Thyroid gland (tissue), 4 donors: ENCODE results near the gene LAMA4. TPM values are rescaled to one million over a fixed set of nuclear protein-coding genes. Genes with fewer than 3 reads are reported as not detected.

Source experiments
- DNase-seq, 2 donors: peaks; one replicate each; pipeline ENCODE4 v3.0.0-alpha.2; 2019
- H3K27ac ChIP-seq, 3 donors: fragments of 200-600 bp; sonication (generic); 1 replicate in 2 of 3; 2 replicates in 1 of 3; pipeline ENCODE4 v1.5.1; 2016 to 2019; ENCODE audit warnings: mild to moderate bottlenecking in 1 of 3, moderate library complexity in 1 of 3
- H3K27me3 ChIP-seq: fragments of 200-600 bp; sonication (generic); one replicate; pipeline ENCODE4 v1.5.1; 2019
- H3K36me3 ChIP-seq, 2 donors: fragments of 200-600 bp; sonication (generic); one replicate each; pipeline ENCODE4 v1.5.1; 2016 to 2019
- H3K4me1 ChIP-seq, 2 donors: fragments of 200-600 bp; sonication (generic); one replicate each; pipeline ENCODE4 v1.5.1; 2017 to 2019
- H3K4me3 ChIP-seq, 3 donors: fragments of 200-600 bp; sonication (generic); replicated peaks in 1 of 3; 1 replicate in 2 of 3; 2 replicates in 1 of 3; pipeline ENCODE4 v1.5.1; 2016; ENCODE audit warnings: mild to moderate bottlenecking in 1 of 3
- H3K9me3 ChIP-seq: fragments of 200-600 bp; sonication (generic); one replicate; pipeline ENCODE4 v1.5.1; 2017
- POLR2A ChIP-seq, 2 donors: fragments of 450-650 bp; IDR thresholded peaks; one replicate each; pipeline ENCODE4 v1.6.1; 2017; ENCODE audit warnings: antibody characterized with exemption in 2 of 2, mild to moderate bottlenecking in 2 of 2, moderate library complexity in 1 of 2
- WGBS, 2 donors: methylation state at CpG; one replicate each; pipeline ENCODE4 v1.1.5; 2017; 5-methylcytosine and 5-hydroxymethylcytosine counted together
- intact Hi-C: fragments of 100-400 bp; cut with DNase I; formaldehyde crosslinking; loops from one replicate; pipeline ENCODE4 v1.15.1; 2023
- total RNA-seq, 4 donors: library from RNA; depleted of rRNA; stranded (reverse); fragments of >200 nt; gene quantifications; one replicate each; pipeline ENCODE4 v1.2.3, GENCODE V29; 2016
- TF ChIP-seq, protein P1 (sequence below), 6 experiments: fragments of 200-600 bp in 3 of 6; fragments of 450-650 bp in 3 of 6; sonication (generic) in 3 of 6; IDR thresholded peaks; one replicate each; pipeline ENCODE4 v1.5.1; 2016 to 2019; ENCODE audit warnings: antibody characterized with exemption in 6 of 6, mild to moderate bottlenecking in 2 of 6, inconsistent platforms in 1 of 6, moderate library complexity in 1 of 6

LAMA4 gene
- total RNA-seq, 4 donors from 2014 or later = 29.9 to 40.0 (median 35.3) TPM

DNA sequence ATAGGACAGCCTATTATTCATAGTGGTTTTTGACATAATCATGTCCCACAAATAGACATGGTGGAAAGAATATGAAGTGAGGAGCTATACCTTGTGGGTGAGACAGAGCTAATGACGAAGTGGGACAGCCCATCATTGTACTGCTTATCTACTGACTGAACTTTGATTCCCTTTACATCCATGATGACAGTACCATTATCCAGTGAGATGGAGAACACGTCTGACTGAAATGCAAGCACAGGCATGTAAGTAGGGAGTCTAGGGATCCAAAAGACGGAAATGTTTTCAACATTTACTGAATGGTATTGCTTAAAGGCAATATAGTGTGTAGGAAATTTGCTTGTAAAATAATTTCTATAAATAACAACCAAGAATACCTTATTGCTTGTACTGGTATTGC, 123.5 kb downstream of the LAMA4 start:
- Histone ChIP-seq H3K36me3 (no peaks in the 10 kb centered on the region), H3K4me1 (no peaks in the 10 kb centered on the region), H3K27ac (no peak overlapping the region), H3K4me3 (no peak overlapping the region), H3K27me3 (no peaks in the 10 kb centered on the region), H3K9me3 (no peaks in the 10 kb centered on the region)
- intact Hi-C loops = no loop called here
- no peak for DNase-seq
- TF ChIP-seq, protein P1, sequence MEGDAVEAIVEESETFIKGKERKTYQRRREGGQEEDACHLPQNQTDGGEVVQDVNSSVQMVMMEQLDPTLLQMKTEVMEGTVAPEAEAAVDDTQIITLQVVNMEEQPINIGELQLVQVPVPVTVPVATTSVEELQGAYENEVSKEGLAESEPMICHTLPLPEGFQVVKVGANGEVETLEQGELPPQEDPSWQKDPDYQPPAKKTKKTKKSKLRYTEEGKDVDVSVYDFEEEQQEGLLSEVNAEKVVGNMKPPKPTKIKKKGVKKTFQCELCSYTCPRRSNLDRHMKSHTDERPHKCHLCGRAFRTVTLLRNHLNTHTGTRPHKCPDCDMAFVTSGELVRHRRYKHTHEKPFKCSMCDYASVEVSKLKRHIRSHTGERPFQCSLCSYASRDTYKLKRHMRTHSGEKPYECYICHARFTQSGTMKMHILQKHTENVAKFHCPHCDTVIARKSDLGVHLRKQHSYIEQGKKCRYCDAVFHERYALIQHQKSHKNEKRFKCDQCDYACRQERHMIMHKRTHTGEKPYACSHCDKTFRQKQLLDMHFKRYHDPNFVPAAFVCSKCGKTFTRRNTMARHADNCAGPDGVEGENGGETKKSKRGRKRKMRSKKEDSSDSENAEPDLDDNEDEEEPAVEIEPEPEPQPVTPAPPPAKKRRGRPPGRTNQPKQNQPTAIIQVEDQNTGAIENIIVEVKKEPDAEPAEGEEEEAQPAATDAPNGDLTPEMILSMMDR (IDR thresholded peaks at IDR 0.05) = no peak
- no peak for TF ChIP-seq POLR2A (IDR thresholded peaks at IDR 0.05)
- WGBS, 2 donors = 87 to 88% methylated on average over 3 of the region's 3 CpGs

GRCh38 chr6:112128208-112128607, 126.2 kb downstream of the LAMA4 start:
- no peaks in the 10 kb centered on the region for H3K4me1 ChIP-seq
- no peaks in the 10 kb centered on the region for H3K27me3 ChIP-seq
- H3K9me3 ChIP-seq = no peaks in the 10 kb centered on the region
- no peak overlapping the region for H3K4me3 ChIP-seq
- WGBS, 2 donors = 93 to 95% methylated on average over 5 of the region's 5 CpGs
- TF ChIP-seq, protein P1 (IDR thresholded peaks at IDR 0.05) = no peak
- TF ChIP-seq POLR2A (IDR thresholded peaks at IDR 0.05) = no peak
- intact Hi-C loops = no loop called here
- H3K27ac ChIP-seq = no peak overlapping the region
- H3K36me3 ChIP-seq = no peaks in the 10 kb centered on the region
- DNase-seq = no peak

- H3K4me1 ChIP-seq = no peaks in the 10 kb centered on the region
- no peak overlapping the region for H3K4me3 ChIP-seq
- DNase-seq = no peak
- no peaks in the 10 kb centered on the region for H3K27me3 ChIP-seq
- H3K36me3 ChIP-seq = peaks cover 0 to 9% of the 10 kb centered on the region in 2 donors
- no peaks in the 10 kb centered on the region for H3K9me3 ChIP-seq
- TF ChIP-seq POLR2A (IDR thresholded peaks at IDR 0.05) = no peak
- TF ChIP-seq, protein P1 (IDR thresholded peaks at IDR 0.05) = no peak
- no peak overlapping the region for H3K27ac ChIP-seq
- 95 to 100% methylated on average over 1 of the region's 1 CpG for WGBS, 2 donors
- intact Hi-C loops = no loop called here
Measured at GRCh38 chr6:112123982-112124381, 130.4 kb downstream of the LAMA4 start.

- DNase-seq = no peak
- Histone ChIP-seq H3K27me3 (no peaks in the 10 kb centered on the region), H3K4me3 (no peak overlapping the region), H3K27ac (no peak overlapping the region), H3K4me1 (no peaks in the 10 kb centered on the region), H3K9me3 (no peaks in the 10 kb centered on the region), H3K36me3 (peaks cover 0 to 9% of the 10 kb centered on the region in 2 donors)
- intact Hi-C loops = no loop called here
- 85 to 86% methylated on average over 2 of the region's 2 CpGs for WGBS, 2 donors
- TF ChIP-seq, protein P1 (IDR thresholded peaks at IDR 0.05) = no peak
- no peak for TF ChIP-seq POLR2A (IDR thresholded peaks at IDR 0.05)
Measured at GRCh38 chr6:112122756-112123155, 131.6 kb downstream of the LAMA4 start.

DNA sequence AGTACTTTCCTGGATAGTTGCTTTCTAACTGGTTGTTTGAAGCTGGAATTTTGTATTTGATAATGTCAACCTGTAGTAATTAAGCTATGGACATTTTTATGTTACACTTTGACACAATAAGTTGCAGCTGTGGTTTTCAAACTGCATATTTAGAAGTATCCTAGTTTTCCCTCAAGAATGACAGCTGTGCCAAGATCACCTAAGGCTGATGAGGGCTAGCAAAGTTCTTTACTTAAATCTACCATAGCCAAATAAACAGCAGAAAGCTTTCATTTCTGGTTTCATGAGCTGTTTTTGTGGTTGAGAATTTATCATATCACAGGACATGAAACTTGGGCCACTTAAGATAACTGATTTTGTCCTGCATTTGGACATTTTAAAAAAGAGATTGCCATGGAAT, 136.3 kb downstream of the LAMA4 start:
- TF ChIP-seq, protein P1 (IDR thresholded peaks at IDR 0.05) = no peak
- no peak for TF ChIP-seq POLR2A (IDR thresholded peaks at IDR 0.05)
- H3K9me3 ChIP-seq = no peaks in the 10 kb centered on the region
- no peak overlapping the region for H3K4me3 ChIP-seq
- no peaks in the 10 kb centered on the region for H3K27me3 ChIP-seq
- H3K4me1 ChIP-seq = no peaks in the 10 kb centered on the region
- H3K36me3 ChIP-seq = peaks cover 0 to 9% of the 10 kb centered on the region in 2 donors
- intact Hi-C loops = no loop called here
- DNase-seq = no peak
- H3K27ac ChIP-seq = no peak overlapping the region
